Cardiac fibroblast (primary cell): ENCODE measurements around the gene EPHA8.

Source experiments
- DNase-seq, 2 donors: peaks; one replicate each; pipeline versions ENCODE4 v3.0.0 to v3.0.0-alpha.2; 2010; ENCODE audit warnings: low read depth in 2 of 2
- H3K4me3 ChIP-seq, 2 donors: replicated peaks in 1 of 2; 1 replicate in 1 of 2; 2 replicates in 1 of 2; pipeline ENCODE4 v1.5.1; 2011; ENCODE audit warnings: low read depth in 2 of 2, low read length in 2 of 2, mild to moderate bottlenecking in 2 of 2, moderate library complexity in 1 of 2
- TF ChIP-seq, protein P1 (sequence below): IDR thresholded peaks from one replicate; pipeline ENCODE4 v1.5.1; 2011; ENCODE audit warnings: low read depth, mild to moderate bottlenecking, low read length, inconsistent platforms

EPHA8 gene

DNA sequence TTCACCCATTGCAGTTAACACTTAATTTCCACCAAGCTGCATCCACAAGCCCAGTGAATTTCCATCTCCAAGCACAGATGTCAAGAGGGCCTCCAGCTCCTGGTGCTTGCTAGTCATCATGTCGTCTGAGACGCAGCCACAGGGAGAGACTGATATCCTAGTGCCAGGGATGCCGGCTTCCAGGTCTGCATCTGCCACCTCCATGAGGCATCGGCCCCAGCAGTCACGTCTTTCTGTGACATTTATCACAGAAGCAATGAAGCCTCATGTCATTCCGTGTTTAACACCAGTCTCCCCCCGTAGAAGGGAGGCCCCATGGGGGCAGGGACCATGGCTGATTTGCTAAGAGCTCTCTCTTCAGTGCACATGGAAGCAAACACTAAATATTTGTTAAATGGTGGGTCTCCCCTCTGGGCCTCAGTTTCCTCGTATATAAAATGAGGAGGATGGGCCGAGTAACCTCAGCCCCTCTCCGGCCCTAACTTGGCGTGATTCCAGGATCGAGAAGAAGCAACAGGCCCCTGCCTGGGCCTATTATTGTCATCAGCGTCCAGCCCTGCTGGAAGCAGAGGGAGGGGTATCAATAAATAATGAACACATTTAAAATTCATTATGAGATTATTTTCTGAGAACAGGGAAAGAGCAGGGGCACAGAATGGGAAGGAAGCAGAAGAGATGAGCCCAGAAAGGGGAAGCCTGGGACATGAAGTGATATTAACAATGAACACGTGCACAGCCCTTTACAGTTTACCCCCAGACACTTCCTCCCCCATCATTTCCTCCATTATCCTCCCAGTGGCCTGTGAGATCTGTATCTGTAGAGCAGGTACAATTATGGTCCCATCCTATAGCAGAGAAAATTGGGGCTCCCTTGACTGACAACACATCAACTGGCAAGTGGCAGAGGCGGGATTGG, 88.9 kb downstream of the EPHA8 start:
- DNase-seq = no peak
- TF ChIP-seq, protein P1, sequence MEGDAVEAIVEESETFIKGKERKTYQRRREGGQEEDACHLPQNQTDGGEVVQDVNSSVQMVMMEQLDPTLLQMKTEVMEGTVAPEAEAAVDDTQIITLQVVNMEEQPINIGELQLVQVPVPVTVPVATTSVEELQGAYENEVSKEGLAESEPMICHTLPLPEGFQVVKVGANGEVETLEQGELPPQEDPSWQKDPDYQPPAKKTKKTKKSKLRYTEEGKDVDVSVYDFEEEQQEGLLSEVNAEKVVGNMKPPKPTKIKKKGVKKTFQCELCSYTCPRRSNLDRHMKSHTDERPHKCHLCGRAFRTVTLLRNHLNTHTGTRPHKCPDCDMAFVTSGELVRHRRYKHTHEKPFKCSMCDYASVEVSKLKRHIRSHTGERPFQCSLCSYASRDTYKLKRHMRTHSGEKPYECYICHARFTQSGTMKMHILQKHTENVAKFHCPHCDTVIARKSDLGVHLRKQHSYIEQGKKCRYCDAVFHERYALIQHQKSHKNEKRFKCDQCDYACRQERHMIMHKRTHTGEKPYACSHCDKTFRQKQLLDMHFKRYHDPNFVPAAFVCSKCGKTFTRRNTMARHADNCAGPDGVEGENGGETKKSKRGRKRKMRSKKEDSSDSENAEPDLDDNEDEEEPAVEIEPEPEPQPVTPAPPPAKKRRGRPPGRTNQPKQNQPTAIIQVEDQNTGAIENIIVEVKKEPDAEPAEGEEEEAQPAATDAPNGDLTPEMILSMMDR = no peak
- H3K4me3 ChIP-seq = no peak overlapping the region

DNA sequence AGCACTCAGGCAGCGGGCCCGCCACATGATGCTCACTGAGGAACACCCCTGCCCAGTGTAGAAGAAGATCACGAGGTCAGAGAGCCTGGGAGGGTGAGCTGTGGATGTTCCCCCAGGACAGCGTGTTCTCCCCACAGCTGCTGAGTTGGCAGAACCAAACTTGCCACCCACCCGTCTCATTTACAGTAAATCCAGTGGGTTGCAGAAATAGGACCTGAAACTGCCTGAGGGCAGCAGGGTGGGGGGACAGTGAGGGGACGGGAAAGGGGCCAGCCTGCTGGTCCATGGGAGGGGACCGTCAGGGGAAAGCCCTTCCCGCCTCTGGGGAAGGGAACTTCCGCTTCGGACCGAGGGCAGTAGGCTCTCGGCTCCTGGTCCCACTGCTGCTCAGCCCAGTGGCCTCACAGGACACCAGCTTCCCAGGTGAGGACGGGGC, 89.6 kb downstream of the EPHA8 start, which contains the start of gene C1QB:
Gene C1QB (plus strand): TSS at position 356 of the 436 bp plus-strand sequence. CDS start 6,227 bp downstream, outside the sequence.
- H3K4me3 ChIP-seq = no peak within 1 kb of the TSS
- DNase-seq = no peak
- TF ChIP-seq, protein P1 = no peak
